ENCODE data around the gene CHL1. TPM values are rescaled to one million over a fixed set of nuclear protein-coding genes. Genes with fewer than 3 reads are reported as not detected.
A peak's percentile ranks its signal among the peaks of the same experiment; 100 is the strongest.

Gene CHL1
- polyA plus RNA-seq, 2 of the 4 experiments (the other 2 are of a cell fraction) = 0.05 TPM; not detected in 1

GRCh38 chr3:260898-261297, 64.3 kb downstream of the CHL1 start:
- no peak for FAIRE-seq
- Histone ChIP-seq H3K4me3 (no peak overlapping the region), H3K4me1 (peaks cover 17% of the 10 kb centered on the region), H3K4me2 (no peak overlapping the region), H3K9me3 (0 out of 3 replicates have a peak, but pooled peaks cover 3% of the 10 kb centered on the region), H3K27ac (no peak overlapping the region)
- ChIA-PET POLR2A (no interaction called here), CTCF (no interaction called here)
- no peak for TF ChIP-seq EP300 (IDR thresholded peaks at IDR 0.05)
- DNase-seq (ENCODE audit: low read depth in 1 of 2, low spot score in 1 of 2) = no peak
- 50% methylated on average over 2 of the region's 2 CpGs for WGBS (ENCODE audit: missing lambda C conversion rate)
- no peak for ATAC-seq

DNA sequence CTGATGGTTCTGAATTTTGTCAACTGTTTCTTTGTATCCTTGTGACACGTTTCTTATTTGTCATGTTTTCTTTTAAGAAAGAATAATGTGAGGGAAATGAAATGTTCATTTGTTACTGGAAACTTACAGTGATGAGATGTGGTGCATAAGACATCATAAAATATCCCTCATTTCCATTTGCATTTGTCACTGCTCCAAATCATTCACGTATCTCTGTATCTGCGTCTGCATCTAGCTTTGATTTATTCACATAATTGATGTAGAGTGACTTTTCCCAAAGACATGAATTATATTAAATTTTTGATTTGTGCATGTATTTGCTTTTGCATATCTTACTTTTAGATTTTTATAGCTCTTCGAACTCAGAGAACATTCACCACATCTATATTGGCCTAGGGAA, 66.8 kb downstream of the CHL1 start:
- ChIA-PET POLR2A (no interaction called here), CTCF (no interaction called here)
- WGBS (ENCODE audit: missing lambda C conversion rate) = 48% methylated on average over 4 of the region's 4 CpGs
- H3K4me2 ChIP-seq = no peak overlapping the region; the same call in 2 of the 3 replicates
- no peak overlapping the region; a peak in 1 of 6 replicates for H3K27ac ChIP-seq
- no peak for DNase-seq (ENCODE audit: low read depth in 1 of 2, low spot score in 1 of 2)
- H3K4me3 ChIP-seq = no peak overlapping the region
- H3K4me1 ChIP-seq = peaks cover 20% of the 10 kb centered on the region
- H3K9me3 ChIP-seq = 0 out of 3 replicates have a peak, but pooled peaks cover 3% of the 10 kb centered on the region
- TF ChIP-seq MAX (IDR thresholded peaks at IDR 0.05) (no peak), GATA3 (IDR thresholded peaks at IDR 0.05; ENCODE audit: borderline replicate concordance) (no peak), CBX8 (IDR thresholded peaks at IDR 0.05) (no peak), TFCP2L1 (CRISPR knock-in tag; IDR thresholded peaks at IDR 0.05) (no peak), MAFK (IDR thresholded peaks at IDR 0.05; ENCODE audit: partially characterized antibody) (no peak), ESRRA (IDR thresholded peaks at IDR 0.05; ENCODE audit: borderline replicate concordance, low read length) (no peak), JUNB (IDR thresholded peaks at IDR 0.05) (no peak), E2F6 (IDR thresholded peaks at IDR 0.05; ENCODE audit: borderline replicate concordance, low read depth) (no peak), FOXS1 (CRISPR knock-in tag; IDR thresholded peaks at IDR 0.05) (no peak), NFE2L2 (conservative IDR thresholded peaks at IDR 0.05; ENCODE audit: low read length) (no peak), KDM1A (IDR thresholded peaks at IDR 0.05; ENCODE audit: low read depth) (no peak), RAD21 (conservative IDR thresholded peaks at IDR 0.05 in 1 of 2, IDR thresholded peaks at IDR 0.05 in 1 of 2) (no peak), POLR2A (IDR thresholded peaks at IDR 0.05; ENCODE audit: low read length) (no peak)
- TF ChIP-seq, protein P1, sequence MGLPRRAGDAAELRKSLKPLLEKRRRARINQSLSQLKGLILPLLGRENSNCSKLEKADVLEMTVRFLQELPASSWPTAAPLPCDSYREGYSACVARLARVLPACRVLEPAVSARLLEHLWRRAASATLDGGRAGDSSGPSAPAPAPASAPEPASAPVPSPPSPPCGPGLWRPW (IDR thresholded peaks at IDR 0.05) = no peak
- no peak for ATAC-seq
- peak; percentile 32 for FAIRE-seq

- 3% methylated on average over 9 of the region's 9 CpGs for WGBS (ENCODE audit: missing lambda C conversion rate)
- Histone ChIP-seq H3K4me2 (peak overlapping the region; percentile 59), H3K4me3 (no peak overlapping the region), H3K27ac (peak overlapping the region; percentile 53 to 67), H3K4me1 (peaks cover 20% of the 10 kb centered on the region), H3K9me3 (0 out of 3 replicates have a peak, but pooled peaks cover 3% of the 10 kb centered on the region)
- DNase-seq (ENCODE audit: low read depth in 1 of 2, low spot score in 1 of 2) (peak; percentile 50 to 91), FAIRE-seq (no peak), ATAC-seq (peak; percentile 97 to 98)
- ChIA-PET CTCF (no interaction called here), POLR2A (no interaction called here)
- TF ChIP-seq, protein P1 (IDR thresholded peaks at IDR 0.05) = peak; percentile 89
- peak; percentile 80 to 92; a peak in 4 of 5 replicates for TF ChIP-seq EP300 (IDR thresholded peaks at IDR 0.05)
- peak; percentile 81 for TF ChIP-seq GATA3 (IDR thresholded peaks at IDR 0.05; ENCODE audit: borderline replicate concordance)
- peak; percentile 93 for TF ChIP-seq JUNB (IDR thresholded peaks at IDR 0.05)
- TF ChIP-seq NFE2L2 (conservative IDR thresholded peaks at IDR 0.05; ENCODE audit: low read length) = no peak
- TF ChIP-seq FOSL2 (IDR thresholded peaks at IDR 0.05) = peak; percentile 81
- peak; percentile 86 for TF ChIP-seq FOSL2 (CRISPR knock-in tag; IDR thresholded peaks at IDR 0.05)
- peak; percentile 8; the same call in 1 of the 3 replicates for TF ChIP-seq SMC3 (IDR thresholded peaks at IDR 0.05)
- TF ChIP-seq JUN (IDR thresholded peaks at IDR 0.05) = peak; percentile 88 to 91; a peak in 4 of 5 replicates
- TF ChIP-seq KDM5A (IDR thresholded peaks at IDR 0.05) = no peak
- TF ChIP-seq CEBPB (IDR thresholded peaks at IDR 0.05) = peak; percentile 98
- TF ChIP-seq, protein P2, sequence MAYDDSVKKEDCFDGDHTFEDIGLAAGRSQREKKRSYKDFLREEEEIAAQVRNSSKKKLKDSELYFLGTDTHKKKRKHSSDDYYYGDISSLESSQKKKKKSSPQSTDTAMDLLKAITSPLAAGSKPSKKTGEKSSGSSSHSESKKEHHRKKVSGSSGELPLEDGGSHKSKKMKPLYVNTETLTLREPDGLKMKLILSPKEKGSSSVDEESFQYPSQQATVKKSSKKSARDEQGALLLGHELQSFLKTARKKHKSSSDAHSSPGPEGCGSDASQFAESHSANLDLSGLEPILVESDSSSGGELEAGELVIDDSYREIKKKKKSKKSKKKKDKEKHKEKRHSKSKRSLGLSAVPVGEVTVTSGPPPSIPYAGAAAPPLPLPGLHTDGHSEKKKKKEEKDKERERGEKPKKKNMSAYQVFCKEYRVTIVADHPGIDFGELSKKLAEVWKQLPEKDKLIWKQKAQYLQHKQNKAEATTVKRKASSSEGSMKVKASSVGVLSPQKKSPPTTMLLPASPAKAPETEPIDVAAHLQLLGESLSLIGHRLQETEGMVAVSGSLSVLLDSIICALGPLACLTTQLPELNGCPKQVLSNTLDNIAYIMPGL (CRISPR knock-in tag; IDR thresholded peaks at IDR 0.05; ENCODE audit: borderline replicate concordance) = no peak
- peak; percentile 85; the same call in 2 of the 3 replicates for TF ChIP-seq BCL3 (IDR thresholded peaks at IDR 0.05)
These were observed 68.0 kb downstream of the CHL1 start for GRCh38 chr3:264394-265156.

Measured in A549 (cell line).